WI38 (cell line): ENCODE data around the gene IZUMO1.

Source experiments
- H3K4me3 ChIP-seq: 2 replicates; pipeline ENCODE4 v1.5.1; 2011; ENCODE audit warnings: low read depth, mild to moderate bottlenecking, control low read depth, low read length
- CTCF ChIP-seq: IDR thresholded peaks from 2 replicates; pipeline ENCODE4 v1.5.1; 2012; ENCODE audit warnings: low read depth, mild to moderate bottlenecking, control low read depth, low read length

The IZUMO1 gene

DNA sequence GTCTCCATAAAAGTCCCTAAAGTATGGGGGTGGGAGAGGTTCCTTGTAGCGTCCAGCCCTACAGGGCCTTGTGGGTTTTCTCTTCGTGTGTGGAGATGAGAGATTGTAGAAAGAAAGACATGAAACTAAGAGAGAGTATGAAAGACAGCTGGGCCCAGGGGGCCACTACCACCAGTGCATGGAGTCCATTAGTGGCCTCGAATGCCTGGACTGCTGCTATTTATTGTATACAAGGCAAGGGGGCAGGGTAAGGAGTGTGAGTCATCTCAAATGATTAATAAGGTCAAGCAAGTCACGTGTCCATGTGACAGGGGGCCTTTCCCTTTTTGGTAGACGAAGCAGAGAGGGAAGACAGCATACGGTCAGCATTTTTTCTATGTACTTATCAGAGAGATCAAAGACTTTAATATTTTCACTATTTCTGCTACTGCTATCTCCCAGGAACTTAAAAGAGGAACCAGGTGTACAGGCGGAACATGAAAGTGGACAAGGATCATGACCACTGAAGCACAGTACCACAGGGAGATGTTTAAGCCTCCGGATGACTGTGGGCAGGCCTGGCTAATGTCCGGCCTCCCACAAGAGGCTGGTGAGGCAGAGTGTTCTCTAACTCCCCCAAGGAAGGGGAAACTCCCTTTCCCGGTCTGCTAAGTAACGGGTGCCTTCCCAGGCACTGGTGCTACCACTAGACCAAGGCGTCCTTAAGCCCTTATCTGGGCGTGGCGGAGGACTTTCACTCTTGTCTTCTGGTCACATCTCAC is 34.1 kb upstream of the IZUMO1 start:
- no peak for TF ChIP-seq CTCF

DNA sequence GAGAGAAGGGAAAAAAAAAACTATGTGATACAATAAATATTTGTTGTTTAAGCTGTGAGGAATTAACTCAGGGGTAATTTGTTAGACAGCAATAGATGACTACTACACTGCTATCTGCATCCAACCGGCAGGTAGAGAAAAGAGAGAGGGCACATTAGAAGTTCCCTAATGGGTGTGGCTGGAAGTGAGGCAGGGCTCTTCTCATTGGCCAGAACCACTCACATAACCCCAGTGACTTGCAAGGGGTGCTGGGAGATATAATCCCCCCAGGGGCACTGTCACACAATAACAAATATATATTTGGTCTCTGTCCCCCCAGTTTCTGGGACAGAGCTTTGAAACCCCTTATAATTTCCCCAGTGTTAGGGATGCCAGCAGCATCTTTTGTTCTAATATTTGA is 32.9 kb upstream of the IZUMO1 start:
- TF ChIP-seq CTCF, result no peak

More for the DNA sequence above, 34.1 kb upstream of the IZUMO1 start:
- no peak overlapping the region for H3K4me3 ChIP-seq

GRCh38 chr19:48777720-48778119 is 31.0 kb upstream of the IZUMO1 start:
- TF ChIP-seq CTCF, result no peak
- H3K4me3 ChIP-seq, result no peak overlapping the region

More for the DNA sequence above, 32.9 kb upstream of the IZUMO1 start:
- H3K4me3 ChIP-seq, result no peak overlapping the region

DNA sequence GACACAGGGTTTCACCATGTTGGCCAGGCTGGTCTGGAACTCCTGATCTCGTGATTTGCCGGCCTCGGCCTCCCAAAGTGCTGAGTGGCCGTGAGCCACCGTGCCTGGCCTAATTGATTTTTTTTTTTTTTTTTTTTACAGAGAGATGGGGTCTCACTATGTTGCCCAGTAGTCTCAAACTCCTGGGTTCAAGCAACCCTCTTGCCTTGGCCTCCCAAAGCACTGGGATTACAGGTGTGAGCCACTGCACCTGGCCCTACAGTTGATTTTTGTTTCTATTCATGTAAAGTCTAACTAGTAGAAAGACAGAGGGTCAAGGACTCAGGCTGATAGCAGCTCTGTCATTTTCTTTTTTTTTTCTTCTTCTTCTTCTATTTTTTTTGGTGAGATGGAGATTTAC is 30.4 kb upstream of the IZUMO1 start:
- H3K4me3 ChIP-seq, result no peak overlapping the region
- TF ChIP-seq CTCF, result no peak

DNA sequence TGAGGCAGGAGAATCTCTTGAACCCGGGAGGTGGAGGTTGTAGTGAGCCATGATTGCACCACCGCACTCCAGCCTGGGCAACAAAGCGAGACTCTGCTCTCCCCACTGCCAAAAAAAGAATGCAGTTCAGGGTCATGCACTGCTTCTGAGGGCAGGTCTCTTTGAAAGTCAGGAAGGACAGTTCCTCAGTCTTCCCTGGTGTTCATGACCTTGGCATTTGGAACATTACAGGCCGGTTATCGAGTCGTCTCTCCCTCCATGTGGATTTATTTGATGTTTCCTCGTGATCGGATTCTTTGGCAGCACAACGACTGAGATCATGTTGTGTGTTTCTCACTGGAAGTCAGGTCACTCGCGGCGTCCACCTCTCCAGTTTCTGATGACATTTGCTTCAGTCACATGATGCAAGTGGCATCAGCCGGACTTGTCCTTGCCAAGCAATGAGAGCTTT is 25.8 kb upstream of the IZUMO1 start:
- no peak for TF ChIP-seq CTCF
- H3K4me3 ChIP-seq, result no peak overlapping the region

GRCh38 chr19:48770734-48771472 is 24.2 kb upstream of the IZUMO1 start:
- TF ChIP-seq CTCF, result no peak
- no peak overlapping the region for H3K4me3 ChIP-seq

- no peak overlapping the region for H3K4me3 ChIP-seq
Observed at GRCh38 chr19:48770266-48770665, 23.6 kb upstream of the IZUMO1 start.

More at GRCh38 chr19:48770266-48770665, 23.6 kb upstream of the IZUMO1 start:
- TF ChIP-seq CTCF, result no peak
